Gastroesophageal sphincter (tissue), 4 donors: ENCODE results near the gene TNNC1. TPM values are rescaled to one million over a fixed set of nuclear protein-coding genes. Genes with fewer than 3 reads are reported as not detected.

Experiments used
- ATAC-seq: fragments of 150-250 bp; one replicate; pipeline ENCODE4 v1.9.1; 2016; ENCODE audit warnings: mild to moderate bottlenecking, moderate library complexity
- H3K27ac ChIP-seq, 4 donors: fragments of 200-600 bp; sonication (generic) in 3 of 4; 1 replicate in 3 of 4; 2 replicates in 1 of 4; pipeline ENCODE4 v1.5.1; 2016 to 2019
- H3K27me3 ChIP-seq: fragments of 200-600 bp; sonication (generic); one replicate; pipeline ENCODE4 v1.5.1; 2019
- H3K36me3 ChIP-seq, 2 donors: fragments of 200-600 bp; sonication (generic); one replicate each; pipeline ENCODE4 v1.5.1; 2019; ENCODE audit warnings: control low read depth in 1 of 2
- H3K4me1 ChIP-seq, 3 donors: fragments of 200-600 bp; sonication (generic); 1 replicate in 2 of 3; 2 replicates in 1 of 3; pipeline ENCODE4 v1.5.1; 2016 to 2019; ENCODE audit warnings: control low read depth in 2 of 3
- H3K4me3 ChIP-seq, 2 donors: fragments of 200-600 bp; sonication (generic); one replicate each; pipeline ENCODE4 v1.5.1; 2019; ENCODE audit warnings: mild to moderate bottlenecking in 1 of 2, moderate library complexity in 1 of 2
- H3K9me3 ChIP-seq, 3 donors: fragments of 200-600 bp; sonication (generic); one replicate each; pipeline ENCODE4 v1.5.1; 2017 to 2019; ENCODE audit warnings: control low read depth in 2 of 3
- EP300 ChIP-seq: sonication (generic); formaldehyde crosslinking; IDR thresholded peaks from one replicate; pipeline ENCODE4 v1.6.1; 2017; ENCODE audit warnings: antibody characterized with exemption, mild to moderate bottlenecking
- POLR2A ChIP-seq, 2 donors: fragments of 450-650 bp; IDR thresholded peaks; one replicate each; pipeline ENCODE4 v1.6.1; 2017; ENCODE audit warnings: antibody characterized with exemption in 2 of 2, mild to moderate bottlenecking in 2 of 2, moderate library complexity in 1 of 2
- POLR2AphosphoS5 ChIP-seq: sonication (generic); formaldehyde crosslinking; IDR thresholded peaks from one replicate; pipeline ENCODE4 v1.6.1; 2017; ENCODE audit warnings: antibody characterized with exemption
- WGBS, 2 donors: methylation state at CpG; one replicate each; pipeline ENCODE4 v1.1.5; 2018; ENCODE audit warnings: low coverage in 1 of 2; 5-methylcytosine and 5-hydroxymethylcytosine counted together
- total RNA-seq, 4 donors: library from RNA; depleted of rRNA; stranded (reverse); fragments of >200 nt; gene quantifications; one replicate each; pipeline ENCODE4 v1.1.0, GENCODE V29; 2016
- TF ChIP-seq, protein P1 (sequence below), 4 experiments: fragments of 200-600 bp in 2 of 4; fragments of 450-650 bp in 2 of 4; sonication (generic) in 1 of 4; IDR thresholded peaks; one replicate each; pipeline ENCODE4 v1.5.1; 2017 to 2019; ENCODE audit warnings: antibody characterized with exemption in 4 of 4, mild to moderate bottlenecking in 2 of 4, moderate library complexity in 2 of 4

Gene TNNC1
- total RNA-seq, 4 donors from 2014 or later: 1.9 to 4.6 (median 2.4) TPM; not detected in 1

DNA sequence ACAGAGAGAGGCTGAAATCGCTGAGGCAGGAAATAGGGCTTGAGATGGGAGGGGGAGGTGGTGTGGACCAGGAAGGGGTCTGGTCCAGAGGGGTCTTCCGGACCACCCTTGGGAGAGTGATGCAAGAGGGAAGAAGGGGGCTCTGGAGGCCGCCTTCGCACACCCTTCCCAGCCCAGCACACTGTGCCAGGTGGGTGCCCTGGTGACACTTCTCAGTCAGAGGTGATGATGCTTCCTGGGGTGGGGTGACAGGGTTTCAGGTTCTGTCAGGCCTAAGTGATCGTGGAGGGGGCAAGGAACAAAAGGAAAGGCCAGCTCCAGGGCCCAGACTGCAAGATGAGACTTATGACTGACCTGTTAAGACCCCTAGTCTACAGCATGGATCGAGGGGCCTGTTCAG is 21.6 kb downstream of the TNNC1 start:
- TF ChIP-seq, protein P1, sequence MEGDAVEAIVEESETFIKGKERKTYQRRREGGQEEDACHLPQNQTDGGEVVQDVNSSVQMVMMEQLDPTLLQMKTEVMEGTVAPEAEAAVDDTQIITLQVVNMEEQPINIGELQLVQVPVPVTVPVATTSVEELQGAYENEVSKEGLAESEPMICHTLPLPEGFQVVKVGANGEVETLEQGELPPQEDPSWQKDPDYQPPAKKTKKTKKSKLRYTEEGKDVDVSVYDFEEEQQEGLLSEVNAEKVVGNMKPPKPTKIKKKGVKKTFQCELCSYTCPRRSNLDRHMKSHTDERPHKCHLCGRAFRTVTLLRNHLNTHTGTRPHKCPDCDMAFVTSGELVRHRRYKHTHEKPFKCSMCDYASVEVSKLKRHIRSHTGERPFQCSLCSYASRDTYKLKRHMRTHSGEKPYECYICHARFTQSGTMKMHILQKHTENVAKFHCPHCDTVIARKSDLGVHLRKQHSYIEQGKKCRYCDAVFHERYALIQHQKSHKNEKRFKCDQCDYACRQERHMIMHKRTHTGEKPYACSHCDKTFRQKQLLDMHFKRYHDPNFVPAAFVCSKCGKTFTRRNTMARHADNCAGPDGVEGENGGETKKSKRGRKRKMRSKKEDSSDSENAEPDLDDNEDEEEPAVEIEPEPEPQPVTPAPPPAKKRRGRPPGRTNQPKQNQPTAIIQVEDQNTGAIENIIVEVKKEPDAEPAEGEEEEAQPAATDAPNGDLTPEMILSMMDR (IDR thresholded peaks at IDR 0.05): no peak
- TF ChIP-seq POLR2A (IDR thresholded peaks at IDR 0.05): no peak
- no peak for TF ChIP-seq EP300
- no peak for TF ChIP-seq POLR2AphosphoS5
- H3K27me3 ChIP-seq: no peaks in the 10 kb centered on the region
- no peak for ATAC-seq
- 76 to 91% methylated on average over 4 of the region's 6 CpGs for WGBS, 2 donors
- H3K4me3 ChIP-seq: no peak overlapping the region
- peaks cover 0 to 25% (median 0%) of the 10 kb centered on the region in 3 donors for H3K4me1 ChIP-seq
- peak overlapping the region in 1 of 4 donors; percentile 31 for H3K27ac ChIP-seq
- no peaks in the 10 kb centered on the region for H3K9me3 ChIP-seq
- no peaks in the 10 kb centered on the region for H3K36me3 ChIP-seq

DNA sequence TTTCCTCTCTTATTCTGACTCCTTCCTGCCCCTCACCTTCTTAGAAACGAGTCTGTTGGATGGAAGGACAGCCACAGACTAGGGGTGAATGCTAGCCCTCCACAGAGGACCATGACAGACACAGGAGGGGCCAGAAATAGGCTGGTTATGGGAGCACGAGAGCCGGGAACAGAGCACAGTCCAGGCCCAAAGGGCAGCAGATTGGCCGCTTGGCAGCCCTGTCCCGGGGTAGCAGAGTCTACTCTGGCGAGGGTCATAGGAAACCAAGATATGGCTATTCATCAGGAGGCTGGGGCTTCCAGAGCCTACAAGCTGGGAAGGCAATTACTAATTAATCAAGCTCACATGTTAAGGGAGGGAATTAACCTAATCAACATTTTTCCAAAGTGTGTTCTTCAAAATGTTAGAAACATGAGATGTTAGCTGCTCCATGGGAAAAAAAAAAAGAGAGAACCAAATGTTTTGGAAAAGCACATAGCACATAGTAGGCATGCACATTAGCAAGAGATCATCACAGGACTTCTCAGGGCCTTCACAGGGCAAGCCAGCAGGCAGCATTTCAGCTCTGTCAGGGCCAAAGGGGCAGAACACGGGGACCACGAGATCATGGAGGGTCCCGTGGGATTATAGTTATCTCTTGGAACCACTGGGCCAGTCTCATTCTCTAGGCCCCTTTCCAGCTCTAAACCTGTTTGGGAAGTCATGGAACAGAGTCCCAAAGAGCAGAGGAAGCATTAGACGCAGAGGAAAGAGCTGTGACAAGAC is 22.2 kb downstream of the TNNC1 start:
- Histone ChIP-seq H3K4me3 (no peak overlapping the region), H3K9me3 (no peaks in the 10 kb centered on the region), H3K27ac (no peak overlapping the region), H3K36me3 (no peaks in the 10 kb centered on the region), H3K4me1 (peaks cover 0 to 25% (median 0%) of the 10 kb centered on the region in 3 donors), H3K27me3 (no peaks in the 10 kb centered on the region)
- ATAC-seq: no peak
- WGBS, 2 donors: 67 to 77% methylated on average over 1 to 8 of the region's 10 CpGs
- TF ChIP-seq POLR2A (IDR thresholded peaks at IDR 0.05): no peak
- TF ChIP-seq, protein P1 (IDR thresholded peaks at IDR 0.05): no peak
- TF ChIP-seq POLR2AphosphoS5: no peak
- no peak for TF ChIP-seq EP300

GRCh38 chr3:52430416-52430810 is 23.4 kb downstream of the TNNC1 start:
- no peak overlapping the region for H3K4me3 ChIP-seq
- no peaks in the 10 kb centered on the region for H3K36me3 ChIP-seq
- WGBS, 2 donors: 83 to 91% methylated on average over 3 to 5 of the region's 9 CpGs
- no peaks in the 10 kb centered on the region for H3K27me3 ChIP-seq
- no peak for TF ChIP-seq POLR2A (IDR thresholded peaks at IDR 0.05)
- TF ChIP-seq, protein P1 (IDR thresholded peaks at IDR 0.05): no peak
- TF ChIP-seq POLR2AphosphoS5: no peak
- TF ChIP-seq EP300: no peak
- no peaks in the 10 kb centered on the region for H3K9me3 ChIP-seq
- H3K27ac ChIP-seq: peak overlapping the region in 1 of 4 donors; percentile 38
- no peak for ATAC-seq
- peaks cover 0 to 20% (median 0%) of the 10 kb centered on the region in 3 donors for H3K4me1 ChIP-seq

GRCh38 chr3:52429779-52430415 is 23.9 kb downstream of the TNNC1 start:
- no peaks in the 10 kb centered on the region for H3K36me3 ChIP-seq
- no peaks in the 10 kb centered on the region for H3K27me3 ChIP-seq
- peaks cover 0 to 17% (median 0%) of the 10 kb centered on the region in 3 donors for H3K4me1 ChIP-seq
- 58 to 73% methylated on average over 2 to 3 of the region's 7 CpGs for WGBS, 2 donors
- ATAC-seq: peak; percentile 40
- peak overlapping the region in 1 of 4 donors; percentile 38 for H3K27ac ChIP-seq
- no peak overlapping the region for H3K4me3 ChIP-seq
- no peaks in the 10 kb centered on the region for H3K9me3 ChIP-seq
- TF ChIP-seq POLR2A (IDR thresholded peaks at IDR 0.05) (no peak), POLR2AphosphoS5 (no peak), EP300 (no peak)
- TF ChIP-seq, protein P1 (IDR thresholded peaks at IDR 0.05): no peak
